GM12891 (cell line): ENCODE measurements around the gene HIBADH.

ENCODE experiments used
- PAX5 ChIP-seq: IDR thresholded peaks from 2 replicates; pipeline ENCODE4 v1.6.1; 2011; ENCODE audit warnings: low read length, moderate library complexity, mild to moderate bottlenecking; ENCODE audit not compliant: insufficient read depth, severe bottlenecking
- POLR2A ChIP-seq: IDR thresholded peaks from 2 replicates; pipeline ENCODE4 v1.6.1; 2011; ENCODE audit warnings: low read depth, low read length, control low read depth
- POLR2AphosphoS5 ChIP-seq: IDR thresholded peaks from 2 replicates; pipeline ENCODE4 v1.6.1; 2011; ENCODE audit warnings: low read depth, low read length, control low read depth
- POU2F2 ChIP-seq: IDR thresholded peaks from 2 replicates; pipeline ENCODE4 v1.6.1; 2011; ENCODE audit warnings: low read depth, mild to moderate bottlenecking, control low read depth, low read length, moderate library complexity
- SPI1 ChIP-seq: IDR thresholded peaks from 2 replicates; pipeline ENCODE4 v1.6.1; 2011; ENCODE audit warnings: low read depth, low read length, control low read depth
- TAF1 ChIP-seq: IDR thresholded peaks from 2 replicates; pipeline ENCODE4 v1.6.1; 2011; ENCODE audit warnings: low read depth, low read length, control low read depth

- TF ChIP-seq POLR2A (no peak), POLR2AphosphoS5 (no peak), SPI1 (no peak), TAF1 (no peak), PAX5 (no peak), POU2F2 (no peak)
Observed at GRCh38 chr7:27695096-27695495, 32.4 kb upstream of the HIBADH start.
